Measurements from ENCODE around the gene ANXA1. TPM values are rescaled to one million over a fixed set of nuclear protein-coding genes. Genes with fewer than 3 reads are reported as not detected.

Gene ANXA1
- total RNA-seq, 1 experiment from 2014 or later, result 9.4 TPM

DNA sequence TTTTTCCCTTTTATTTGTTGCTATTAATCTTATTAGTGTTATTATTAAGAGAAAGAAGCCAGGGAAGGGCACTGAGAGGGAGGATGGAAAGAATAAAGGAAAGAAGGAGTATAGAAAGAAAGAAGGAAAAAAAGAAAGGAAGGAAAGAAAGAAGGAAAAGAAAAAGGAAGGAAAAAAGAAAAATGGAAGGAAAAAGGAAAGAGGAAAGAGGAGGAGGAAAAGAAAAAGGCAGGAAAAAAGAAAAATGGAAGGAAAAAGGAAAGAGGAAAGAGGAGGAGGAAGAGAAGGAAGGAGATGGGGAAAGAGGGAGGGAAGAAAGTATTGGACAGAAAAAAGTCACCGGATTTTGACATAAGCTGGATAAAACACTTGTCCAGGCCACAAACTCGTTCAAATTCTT, 47.8 kb downstream of the ANXA1 start:
- no peak for DNase-seq (ENCODE audit: low spot score)
- in situ Hi-C loops (cut with HindIII; ENCODE audit: low sequenced_read_pairs), result no loop called here

DNA sequence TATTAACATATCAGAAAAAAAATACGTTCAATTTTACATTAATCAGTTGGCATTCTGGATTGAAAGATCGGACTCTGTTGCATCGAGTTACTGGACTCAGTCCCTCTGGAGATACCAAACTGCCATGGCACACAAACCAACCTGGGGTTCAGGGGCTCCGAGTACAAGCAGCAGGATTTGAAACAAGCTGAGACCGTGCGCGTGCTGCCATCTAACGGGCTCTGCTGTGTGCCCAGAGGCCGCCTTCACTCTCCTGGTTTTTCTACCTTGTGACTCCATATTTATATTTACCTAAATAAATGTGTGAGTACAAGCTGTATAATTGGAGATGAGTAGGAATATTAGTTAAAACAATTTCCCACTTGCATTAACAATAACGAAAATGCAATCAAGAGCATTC, 48.2 kb downstream of the ANXA1 start:
- in situ Hi-C loops (cut with HindIII; ENCODE audit: low sequenced_read_pairs), result no loop called here
- DNase-seq (ENCODE audit: low spot score), result no peak

DNA sequence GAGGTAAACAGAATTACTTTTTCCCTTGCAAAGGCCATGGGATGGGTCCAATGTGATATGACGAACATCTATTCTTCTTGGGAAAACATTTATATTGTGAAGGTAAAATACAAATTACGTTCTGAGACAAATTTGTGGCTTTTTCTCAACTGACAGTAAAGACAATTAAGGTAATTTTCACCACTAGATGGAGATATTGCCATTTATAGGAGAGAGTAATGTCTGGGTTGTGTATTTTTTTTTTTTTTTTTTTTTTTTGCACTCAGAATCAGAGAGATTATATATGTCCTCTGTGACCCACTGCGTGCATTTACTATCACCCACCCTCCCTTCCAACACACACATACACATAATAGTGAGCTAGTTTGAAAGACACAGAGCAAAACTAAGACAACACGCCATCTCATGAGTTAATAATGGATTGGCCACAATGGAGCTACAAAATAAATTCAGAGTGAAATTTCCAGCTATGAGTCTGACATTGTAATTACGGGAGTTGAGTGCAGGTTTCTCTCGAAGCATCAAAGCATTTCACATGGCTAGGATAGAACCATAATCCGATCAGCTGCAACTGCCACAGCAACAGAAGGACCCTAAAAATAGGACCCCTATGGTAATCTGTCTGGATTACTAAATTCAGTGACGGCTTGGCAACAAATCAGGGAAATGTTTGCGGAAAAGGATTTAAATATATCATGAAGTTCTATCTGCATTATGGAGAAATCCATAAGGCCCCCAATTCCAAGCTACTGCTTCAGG, 49.2 kb downstream of the ANXA1 start:
- DNase-seq (ENCODE audit: low spot score), result peak; percentile 30
- in situ Hi-C loops (cut with HindIII; ENCODE audit: low sequenced_read_pairs), result no loop called here

DNA sequence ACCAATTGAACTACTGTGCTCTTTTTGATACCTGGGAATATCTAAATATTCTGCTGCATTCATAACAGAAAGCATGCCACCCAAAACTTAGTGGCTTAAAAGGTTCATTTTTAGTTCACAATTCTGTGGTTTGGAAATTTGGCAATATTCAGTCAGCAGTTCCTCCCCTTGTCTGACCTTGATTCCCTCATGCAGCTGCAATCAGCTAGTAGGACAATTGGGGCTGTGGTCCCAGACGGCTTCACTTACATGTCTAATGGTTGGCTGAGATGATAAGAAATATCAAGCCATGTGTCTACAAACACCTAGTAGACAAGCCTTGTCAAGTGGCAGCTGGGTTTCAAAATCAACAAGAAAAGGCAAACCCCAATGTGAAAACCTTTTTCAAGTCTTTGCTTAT, 51.3 kb downstream of the ANXA1 start:
- in situ Hi-C loops (cut with HindIII; ENCODE audit: low sequenced_read_pairs), result no loop called here
- no peak for DNase-seq (ENCODE audit: low spot score)

DNA sequence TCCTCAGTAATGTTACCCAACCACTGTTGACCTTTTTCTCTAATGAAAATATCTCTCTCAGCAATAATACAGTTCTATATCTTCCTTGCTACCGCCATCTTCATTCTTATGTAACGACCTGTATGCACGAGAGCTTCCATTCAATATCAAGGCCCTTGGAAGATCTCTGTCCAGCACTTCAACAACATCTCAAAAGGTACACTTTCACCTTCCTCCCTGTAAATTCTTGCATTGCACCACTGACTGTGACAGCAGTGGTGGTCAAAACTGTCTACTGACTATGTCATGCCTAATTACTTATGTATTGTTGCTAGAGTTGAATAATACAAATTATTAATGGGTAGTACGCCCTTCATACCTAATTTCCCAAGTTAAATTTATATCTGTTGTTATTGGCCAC, 53.3 kb downstream of the ANXA1 start:
- in situ Hi-C loops (cut with HindIII; ENCODE audit: low sequenced_read_pairs), result no loop called here
- DNase-seq (ENCODE audit: low spot score), result no peak

DNA sequence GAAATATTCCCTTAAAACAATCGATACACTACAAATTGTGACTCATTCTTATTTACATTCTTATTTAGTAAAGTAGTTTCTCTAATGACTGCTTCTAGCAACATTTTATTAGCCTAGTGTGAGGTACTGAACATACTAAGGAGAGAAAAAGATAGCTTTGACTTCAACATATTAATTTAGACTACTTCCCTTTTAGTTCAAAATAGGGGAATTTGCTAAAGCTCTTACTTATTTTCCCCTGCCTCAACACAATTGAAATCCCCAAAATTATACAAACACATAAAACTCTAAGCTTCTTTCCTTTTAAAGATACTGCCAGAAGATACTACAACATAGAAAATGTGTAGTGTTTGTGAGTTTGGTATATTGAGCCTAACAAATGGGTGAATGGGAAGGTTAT, 55.2 kb downstream of the ANXA1 start:
- no peak for DNase-seq (ENCODE audit: low spot score)
- in situ Hi-C loops (cut with HindIII; ENCODE audit: low sequenced_read_pairs), result no loop called here

DNA sequence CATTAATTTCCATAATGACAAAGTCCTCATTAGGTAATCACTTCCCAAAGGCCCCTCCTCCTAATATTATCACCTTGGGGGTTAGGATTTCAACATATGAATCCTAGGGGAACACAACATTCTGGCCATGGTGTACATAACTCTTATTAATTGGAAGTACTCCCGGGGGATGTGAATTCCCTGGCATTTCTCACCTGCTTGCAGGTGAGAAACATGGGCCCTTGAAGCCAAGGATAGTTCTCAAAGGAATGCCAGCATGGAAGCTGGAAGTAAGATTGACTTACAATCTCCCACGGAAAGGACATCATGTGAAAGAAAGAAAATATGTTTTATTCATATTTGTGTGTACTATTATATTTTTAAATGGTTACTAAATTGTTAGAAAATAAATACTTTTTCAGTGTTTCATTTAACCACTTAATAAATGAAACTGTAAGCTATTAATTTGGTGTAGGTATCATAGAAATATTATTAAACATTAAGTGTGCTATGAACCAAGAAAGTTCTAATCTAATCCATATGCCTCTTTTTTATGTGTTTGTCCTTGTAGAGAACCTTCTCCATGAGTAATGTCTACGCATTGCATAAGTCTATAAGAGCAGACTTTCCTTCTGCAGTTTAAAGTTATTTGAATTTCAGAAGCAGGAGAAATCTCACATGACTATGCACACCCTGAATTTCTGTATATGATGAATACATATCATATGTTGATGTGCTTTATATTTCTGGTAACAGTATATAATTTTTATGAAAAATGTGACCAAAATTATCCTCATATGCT, 59.4 kb downstream of the ANXA1 start:
- in situ Hi-C loops (cut with HindIII; ENCODE audit: low sequenced_read_pairs), result no loop called here
- DNase-seq (ENCODE audit: low spot score), result no peak

DNA sequence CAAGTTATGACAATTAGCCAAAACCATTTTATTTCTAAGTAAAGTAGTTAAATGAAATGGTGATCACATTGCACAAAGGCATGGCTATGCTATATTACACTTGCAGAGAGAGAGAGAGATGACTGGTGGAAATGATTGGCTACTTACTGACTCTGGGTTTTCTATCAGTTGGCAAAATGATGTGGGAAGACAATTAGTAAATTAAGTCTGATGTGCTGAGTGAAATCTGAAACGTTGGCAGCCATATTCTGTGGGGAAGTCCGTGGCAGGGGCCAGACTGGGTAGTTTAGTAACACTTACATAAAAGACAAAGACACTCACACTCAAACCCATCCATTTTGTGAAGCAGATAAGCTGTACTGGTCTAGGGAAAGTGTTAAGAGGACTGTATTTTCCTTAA, 61.6 kb downstream of the ANXA1 start:
- in situ Hi-C loops (cut with HindIII; ENCODE audit: low sequenced_read_pairs), result no loop called here
- no peak for DNase-seq (ENCODE audit: low spot score)

DNA sequence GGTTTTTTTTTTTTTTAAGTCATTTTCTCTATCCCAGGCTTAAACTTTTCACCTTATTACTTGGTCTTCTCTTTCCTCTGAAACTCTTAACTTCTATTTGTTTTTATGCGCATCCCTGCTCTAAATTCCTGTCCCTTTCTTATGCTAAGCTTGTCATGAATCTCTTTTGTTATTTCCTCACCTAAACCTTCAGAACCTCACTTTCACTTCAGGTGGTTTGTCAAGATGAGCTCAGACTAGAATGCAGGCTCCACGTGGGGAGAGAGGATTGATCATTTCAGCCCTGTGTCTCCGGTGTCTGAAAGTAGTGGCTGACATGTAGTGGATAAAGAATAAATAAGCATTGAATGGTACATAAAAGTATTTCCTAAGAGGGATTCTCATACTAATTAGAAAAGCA, 63.6 kb downstream of the ANXA1 start:
- no peak for DNase-seq (ENCODE audit: low spot score)
- in situ Hi-C loops (cut with HindIII; ENCODE audit: low sequenced_read_pairs), result no loop called here

DNA sequence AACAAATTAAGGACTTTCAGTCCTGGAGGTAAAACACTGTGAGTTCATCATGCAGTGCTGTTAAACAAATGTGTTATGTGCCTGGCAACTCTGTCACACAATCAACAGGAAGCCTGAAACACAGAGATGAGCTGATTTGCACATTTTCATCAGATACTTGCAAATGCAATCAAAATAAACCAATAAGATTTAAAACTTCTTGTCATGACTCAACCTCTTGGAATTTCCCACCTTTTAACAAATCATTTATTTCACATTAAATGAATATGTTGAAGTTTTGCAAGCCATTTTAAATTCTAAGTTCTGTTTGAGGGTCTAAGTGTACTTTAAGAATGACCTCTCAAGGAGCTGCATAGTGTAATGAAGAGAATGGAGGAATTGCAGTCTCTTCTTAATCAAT, 64.4 kb downstream of the ANXA1 start:
- in situ Hi-C loops (cut with HindIII; ENCODE audit: low sequenced_read_pairs), result no loop called here
- no peak for DNase-seq (ENCODE audit: low spot score)

Other genes starting within 250 kb of the ANXA1 start
- gene ALDH1A1, start 198.8 kb upstream of the ANXA1 start, total RNA-seq (2014; rRNA removed; shearing (Covaris generic)), result not detected in 2 replicates

All from G401 (cell line).